OCI-LY7 (cell line): ENCODE measurements around the gene PIEZO2.

Experiments used
- EZH2phosphoT487 ChIP-seq: fragments of 200-600 bp; sonication (generic); IDR thresholded peaks from 2 replicates; pipeline ENCODE4 v1.6.1; 2018; ENCODE audit warnings: low read depth, borderline replicate concordance, mild to moderate bottlenecking, mixed run types, antibody characterized with exemption, low read length, moderate library complexity, mixed read lengths
- TF ChIP-seq, protein P1 (sequence below): fragments of 200-600 bp; sonication (generic); conservative IDR thresholded peaks from 2 replicates; pipeline ENCODE4 v1.5.1; 2014; ENCODE audit warnings: mild to moderate bottlenecking, antibody characterized with exemption, low read length, moderate library complexity, mixed read lengths

GRCh38 chr18:11053293-11053692, 96.1 kb downstream of the PIEZO2 start:
- TF ChIP-seq, protein P1, sequence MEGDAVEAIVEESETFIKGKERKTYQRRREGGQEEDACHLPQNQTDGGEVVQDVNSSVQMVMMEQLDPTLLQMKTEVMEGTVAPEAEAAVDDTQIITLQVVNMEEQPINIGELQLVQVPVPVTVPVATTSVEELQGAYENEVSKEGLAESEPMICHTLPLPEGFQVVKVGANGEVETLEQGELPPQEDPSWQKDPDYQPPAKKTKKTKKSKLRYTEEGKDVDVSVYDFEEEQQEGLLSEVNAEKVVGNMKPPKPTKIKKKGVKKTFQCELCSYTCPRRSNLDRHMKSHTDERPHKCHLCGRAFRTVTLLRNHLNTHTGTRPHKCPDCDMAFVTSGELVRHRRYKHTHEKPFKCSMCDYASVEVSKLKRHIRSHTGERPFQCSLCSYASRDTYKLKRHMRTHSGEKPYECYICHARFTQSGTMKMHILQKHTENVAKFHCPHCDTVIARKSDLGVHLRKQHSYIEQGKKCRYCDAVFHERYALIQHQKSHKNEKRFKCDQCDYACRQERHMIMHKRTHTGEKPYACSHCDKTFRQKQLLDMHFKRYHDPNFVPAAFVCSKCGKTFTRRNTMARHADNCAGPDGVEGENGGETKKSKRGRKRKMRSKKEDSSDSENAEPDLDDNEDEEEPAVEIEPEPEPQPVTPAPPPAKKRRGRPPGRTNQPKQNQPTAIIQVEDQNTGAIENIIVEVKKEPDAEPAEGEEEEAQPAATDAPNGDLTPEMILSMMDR = no peak
- TF ChIP-seq EZH2phosphoT487 = no peak
